CD4-positive, alpha-beta T cell treated with Interleukin-2 at 100 ng/mL for 4 hours (primary cell): ENCODE results near the gene CERS1.
"Not testable (repeated sequence)": the region's sequence is repeated elsewhere in the genome, so short reads cannot be mapped to it uniquely, and the experiment has no call there.

Experiments used
- DNase-seq: peaks from one replicate; pipeline ENCODE4 v3.0.0-alpha.2; 2020; ENCODE audit warnings: low spot score

The CERS1 gene

GRCh38 chr19:18919086-18919899 is 23.3 kb upstream of the CERS1 start, which contains the start of the genes COPE and DDX49:
COPE (minus strand) TSS chr19:18919387; CDS start chr19:18919348, 39 bp downstream.
DDX49 (plus strand) TSS chr19:18919715; CDS start chr19:18919742, 27 bp downstream.
- DNase-seq = peak; percentile 99

GRCh38 chr19:18917593-18917992 is 21.6 kb upstream of the CERS1 start:
- DNase-seq = not testable (repeated sequence)

- peak; percentile 16 for DNase-seq
Observed at GRCh38 chr19:18915639-18916038, 19.7 kb upstream of the CERS1 start.

GRCh38 chr19:18913466-18913865 is 17.5 kb upstream of the CERS1 start:
- DNase-seq = no peak

- no peak for DNase-seq
Observed at GRCh38 chr19:18912933-18913332, 17.0 kb upstream of the CERS1 start.

- DNase-seq = no peak
Observed at GRCh38 chr19:18910801-18911436, 15.0 kb upstream of the CERS1 start.

- DNase-seq = no peak
Observed at GRCh38 chr19:18910010-18910409, 14.1 kb upstream of the CERS1 start.

GRCh38 chr19:18908917-18909619 is 13.1 kb upstream of the CERS1 start:
- DNase-seq = no peak

GRCh38 chr19:18906605-18907519 is 10.9 kb upstream of the CERS1 start:
- no peak for DNase-seq

GRCh38 chr19:18905513-18906236 is 9.7 kb upstream of the CERS1 start:
- no peak for DNase-seq

- no peak for DNase-seq
Observed at GRCh38 chr19:18905058-18905456, 9.1 kb upstream of the CERS1 start.

GRCh38 chr19:18904334-18905057 is 8.5 kb upstream of the CERS1 start:
- DNase-seq = no peak

- no peak for DNase-seq
Observed at GRCh38 chr19:18903156-18904037, 7.4 kb upstream of the CERS1 start.

- not testable (repeated sequence) for DNase-seq
Observed at GRCh38 chr19:18902519-18902918, 6.6 kb upstream of the CERS1 start.

GRCh38 chr19:18901491-18901890 is 5.5 kb upstream of the CERS1 start:
- DNase-seq = no peak

- no peak for DNase-seq
Observed at GRCh38 chr19:18900700-18901481, 4.9 kb upstream of the CERS1 start.

GRCh38 chr19:18899624-18900560 is 3.9 kb upstream of the CERS1 start:
- DNase-seq = no peak
